ENCODE data around the gene ZMYND11.
"Not testable (repeated sequence)": the region's sequence is repeated elsewhere in the genome, so short reads cannot be mapped to it uniquely, and the experiment has no call there.

The ZMYND11 gene

GRCh38 chr10:182441-183201, 47.4 kb downstream of the ZMYND11 start:
- Histone ChIP-seq H3K27ac (ENCODE audit: low read depth, low read length) (no peak overlapping the region), H3F3A (ENCODE audit: control insufficient read depth, insufficient read depth) (no peaks in the 10 kb centered on the region), H3K9me2 (replicated peaks; ENCODE audit: control insufficient read depth, low read length) (no peaks in the 10 kb centered on the region), H3K9me3 (ENCODE audit: control insufficient read depth, insufficient read depth, low read length) (no peaks in the 10 kb centered on the region), H3K27me3 (ENCODE audit: control insufficient read depth, low read length) (peaks cover 10% of the 10 kb centered on the region), H3K36me3 (ENCODE audit: control insufficient read depth, low read length) (no peaks in the 10 kb centered on the region), H4K20me1 (ENCODE audit: control insufficient read depth, insufficient read depth, low read depth, low read length) (no peaks in the 10 kb centered on the region), H3K4me1 (ENCODE audit: control insufficient read depth, low read length) (peaks cover 9% of the 10 kb centered on the region), H3K4me2 (ENCODE audit: low read length) (no peak overlapping the region), H3K79me2 (ENCODE audit: control insufficient read depth, low read length) (no peaks in the 10 kb centered on the region), H3K4me3 (ENCODE audit: low read length) (no peak overlapping the region)
- TF ChIP-seq CTCF (IDR thresholded peaks at IDR 0.05; ENCODE audit: low read depth, low read length, poor library complexity, severe bottlenecking) (no peak), EZH2phosphoT487 (IDR thresholded peaks at IDR 0.05; ENCODE audit: borderline replicate concordance, low read length) (no peak)

- no peak overlapping the region for H3K4me2 ChIP-seq (ENCODE audit: low read length)
- no peaks in the 10 kb centered on the region for H3K79me2 ChIP-seq (ENCODE audit: control insufficient read depth, low read length)
- no peaks in the 10 kb centered on the region for H4K20me1 ChIP-seq (ENCODE audit: control insufficient read depth, insufficient read depth, low read depth, low read length)
- H3K9me3 ChIP-seq (ENCODE audit: control insufficient read depth, insufficient read depth, low read length): no peaks in the 10 kb centered on the region
- H3K27me3 ChIP-seq (ENCODE audit: control insufficient read depth, low read length): peaks cover 10% of the 10 kb centered on the region
- no peak for TF ChIP-seq CTCF (IDR thresholded peaks at IDR 0.05; ENCODE audit: low read depth, low read length, poor library complexity, severe bottlenecking)
- TF ChIP-seq EZH2phosphoT487 (IDR thresholded peaks at IDR 0.05; ENCODE audit: borderline replicate concordance, low read length): no peak
- H3K36me3 ChIP-seq (ENCODE audit: control insufficient read depth, low read length): no peaks in the 10 kb centered on the region
- no peak overlapping the region for H3K27ac ChIP-seq (ENCODE audit: low read depth, low read length)
- no peak overlapping the region for H3K4me3 ChIP-seq (ENCODE audit: low read length)
- no peaks in the 10 kb centered on the region for H3F3A ChIP-seq (ENCODE audit: control insufficient read depth, insufficient read depth)
- H3K4me1 ChIP-seq (ENCODE audit: control insufficient read depth, low read length): peaks cover 9% of the 10 kb centered on the region
- H3K9me2 ChIP-seq (replicated peaks; ENCODE audit: control insufficient read depth, low read length): no peaks in the 10 kb centered on the region
Observed at GRCh38 chr10:184174-184573, 48.9 kb downstream of the ZMYND11 start.

DNA sequence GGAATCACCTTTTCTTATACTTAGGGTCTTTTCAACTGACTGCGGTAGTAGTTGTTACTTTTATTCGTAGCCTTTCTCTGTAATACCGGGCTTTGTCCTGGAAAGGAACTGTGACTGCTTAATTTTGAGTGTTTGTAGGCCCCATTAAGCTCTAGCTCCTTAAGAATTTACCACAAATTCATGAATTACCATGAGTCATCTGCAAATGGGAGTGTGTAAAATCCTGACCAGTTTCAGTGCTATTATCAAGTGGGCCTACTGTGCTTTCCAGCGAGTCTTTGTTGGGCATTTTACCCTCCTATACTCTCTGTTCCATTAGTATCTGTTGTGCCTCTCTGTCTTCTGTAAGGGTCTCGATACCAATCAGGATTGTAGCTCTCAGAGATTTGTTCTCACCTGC, 49.7 kb downstream of the ZMYND11 start:
- Histone ChIP-seq H3F3A (ENCODE audit: control insufficient read depth, insufficient read depth) (no peaks in the 10 kb centered on the region), H4K20me1 (ENCODE audit: control insufficient read depth, insufficient read depth, low read depth, low read length) (no peaks in the 10 kb centered on the region), H3K36me3 (ENCODE audit: control insufficient read depth, low read length) (no peaks in the 10 kb centered on the region), H3K9me3 (ENCODE audit: control insufficient read depth, insufficient read depth, low read length) (no peaks in the 10 kb centered on the region), H3K4me2 (ENCODE audit: low read length) (no peak overlapping the region), H3K4me3 (ENCODE audit: low read length) (no peak overlapping the region), H3K27me3 (ENCODE audit: control insufficient read depth, low read length) (peaks cover 17% of the 10 kb centered on the region), H3K9me2 (replicated peaks; ENCODE audit: control insufficient read depth, low read length) (no peaks in the 10 kb centered on the region), H3K79me2 (ENCODE audit: control insufficient read depth, low read length) (no peaks in the 10 kb centered on the region), H3K4me1 (ENCODE audit: control insufficient read depth, low read length) (peaks cover 9% of the 10 kb centered on the region), H3K27ac (ENCODE audit: low read depth, low read length) (no peak overlapping the region)
- TF ChIP-seq CTCF (IDR thresholded peaks at IDR 0.05; ENCODE audit: low read depth, low read length, poor library complexity, severe bottlenecking) (no peak), EZH2phosphoT487 (IDR thresholded peaks at IDR 0.05; ENCODE audit: borderline replicate concordance, low read length) (no peak)

DNA sequence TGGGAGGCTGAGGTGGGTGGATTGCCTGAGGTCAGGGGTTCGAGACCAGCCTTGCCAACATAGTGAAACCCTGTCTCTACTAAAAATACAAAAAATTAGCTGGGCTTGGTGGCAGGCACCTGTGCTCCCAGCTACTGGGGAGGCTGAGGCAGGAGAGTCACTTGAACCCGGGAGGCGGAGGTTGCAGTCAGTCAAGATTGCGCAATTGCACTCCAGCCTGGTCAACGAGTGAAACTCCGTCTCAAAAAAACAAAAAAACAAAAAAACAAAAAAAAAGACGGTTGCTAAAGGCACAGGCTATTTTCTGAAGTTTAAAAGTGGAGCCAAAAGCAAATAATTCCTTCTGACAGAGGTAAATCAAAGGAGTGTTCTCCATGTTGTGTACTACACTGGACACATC, 50.3 kb downstream of the ZMYND11 start:
- not testable (repeated sequence) for H3K4me3 ChIP-seq (ENCODE audit: low read length); H4K20me1 ChIP-seq (ENCODE audit: control insufficient read depth, insufficient read depth, low read depth, low read length); H3K9me3 ChIP-seq (ENCODE audit: control insufficient read depth, insufficient read depth, low read length); H3K27ac ChIP-seq (ENCODE audit: low read depth, low read length); H3F3A ChIP-seq (ENCODE audit: control insufficient read depth, insufficient read depth); H3K9me2 ChIP-seq (replicated peaks; ENCODE audit: control insufficient read depth, low read length); H3K4me2 ChIP-seq (ENCODE audit: low read length); H3K79me2 ChIP-seq (ENCODE audit: control insufficient read depth, low read length); H3K4me1 ChIP-seq (ENCODE audit: control insufficient read depth, low read length); H3K36me3 ChIP-seq (ENCODE audit: control insufficient read depth, low read length)
- H3K27me3 ChIP-seq (ENCODE audit: control insufficient read depth, low read length): peaks cover 22% of the 10 kb centered on the region
